Activated CD4-positive, CD25-positive, alpha-beta regulatory T cell treated with anti-CD3 and anti-CD28 coated beads, Interleukin-2, amount 50 U/mL, for 72 hours (primary cell): Measurements from ENCODE around the gene DOCK6.
"Not testable (repeated sequence)": the region's sequence is repeated elsewhere in the genome, so short reads cannot be mapped to it uniquely, and the experiment has no call there.

Experiments used
- DNase-seq: peaks from one replicate; pipeline ENCODE4 v3.0.0; 2021

DOCK6 gene

GRCh38 chr19:11195681-11196080 is 66.6 kb downstream of the DOCK6 start:
- DNase-seq: no peak

GRCh38 chr19:11194656-11195558 is 67.4 kb downstream of the DOCK6 start:
- DNase-seq: no peak

GRCh38 chr19:11194173-11194572 is 68.2 kb downstream of the DOCK6 start:
- DNase-seq: no peak

GRCh38 chr19:11192957-11193939 is 69.1 kb downstream of the DOCK6 start:
- DNase-seq: no peak

GRCh38 chr19:11191934-11192333 is 70.4 kb downstream of the DOCK6 start:
- DNase-seq: no peak

- DNase-seq: no peak
Measured at GRCh38 chr19:11191273-11191755, 71.0 kb downstream of the DOCK6 start.

GRCh38 chr19:11190501-11190900 is 71.8 kb downstream of the DOCK6 start:
- no peak for DNase-seq

GRCh38 chr19:11187441-11187840 is 74.9 kb downstream of the DOCK6 start:
- no peak for DNase-seq

- DNase-seq: no peak
Measured at GRCh38 chr19:11182994-11183393, 79.3 kb downstream of the DOCK6 start.

GRCh38 chr19:11181488-11181887 is 80.8 kb downstream of the DOCK6 start:
- DNase-seq: no peak

GRCh38 chr19:11180975-11181374 is 81.3 kb downstream of the DOCK6 start:
- not testable (repeated sequence) for DNase-seq

GRCh38 chr19:11180346-11180745 is 82.0 kb downstream of the DOCK6 start:
- DNase-seq: no peak

- DNase-seq: no peak
Measured at GRCh38 chr19:11179716-11180297, 82.5 kb downstream of the DOCK6 start.

GRCh38 chr19:11179145-11179465 is 83.2 kb downstream of the DOCK6 start:
- DNase-seq: not testable (repeated sequence)

- DNase-seq: no peak
Measured at GRCh38 chr19:11177592-11177991, 84.7 kb downstream of the DOCK6 start.

- no peak for DNase-seq
Measured at GRCh38 chr19:11176466-11177193, 85.7 kb downstream of the DOCK6 start.

- DNase-seq: no peak
Measured at GRCh38 chr19:11175920-11176319, 86.4 kb downstream of the DOCK6 start.

- DNase-seq: no peak
Measured at GRCh38 chr19:11174336-11174735, 88.0 kb downstream of the DOCK6 start.

GRCh38 chr19:11173516-11174155 is 88.7 kb downstream of the DOCK6 start:
- no peak for DNase-seq

GRCh38 chr19:11172576-11172975 is 89.7 kb downstream of the DOCK6 start:
- DNase-seq: no peak

GRCh38 chr19:11171144-11171543 is 91.2 kb downstream of the DOCK6 start:
- no peak for DNase-seq
